PFSK-1 (cell line): Measurements from ENCODE around the gene KCNIP3.

Experiments
- FOXP2 ChIP-seq: optimal IDR thresholded peaks from 2 replicates; pipeline ENCODE3; 2011; ENCODE audit warnings: borderline replicate concordance, control low read depth, inconsistent platforms; ENCODE audit not compliant: insufficient read depth; ENCODE audit errors: extremely low read length, extremely low read depth
- POLR2AphosphoS5 ChIP-seq: IDR thresholded peaks from 2 replicates; pipeline ENCODE4 v1.6.1; 2012; ENCODE audit warnings: low read depth, mild to moderate bottlenecking, control low read depth, low read length, moderate library complexity
- REST ChIP-seq, 2 experiments: IDR thresholded peaks; 2 replicates each; pipeline versions ENCODE4 v1.6.1 to v1.8.0; 2011 to 2012; ENCODE audit warnings: low read depth in 2 of 2, low read length in 2 of 2, control low read depth in 1 of 2, inconsistent platforms in 1 of 2, mild to moderate bottlenecking in 1 of 2, moderate library complexity in 1 of 2; ENCODE audit not compliant: insufficient read depth in 1 of 2
- SIN3A ChIP-seq: IDR thresholded peaks from 2 replicates; pipeline ENCODE4 v1.6.1; 2012; ENCODE audit warnings: mild to moderate bottlenecking, low read length, moderate library complexity, borderline replicate concordance; ENCODE audit not compliant: insufficient read depth
- TAF1 ChIP-seq: IDR thresholded peaks from 2 replicates; pipeline ENCODE4 v1.6.1; 2012; ENCODE audit warnings: low read length, control low read depth, borderline replicate concordance; ENCODE audit not compliant: insufficient read depth

KCNIP3 gene

GRCh38 chr2:95309599-95309998 is 12.5 kb downstream of the KCNIP3 start:
- no peak for TF ChIP-seq POLR2AphosphoS5
- no peak for TF ChIP-seq TAF1
- no peak for TF ChIP-seq REST (IDR thresholded peaks at IDR 0.05; ENCODE audit: insufficient read depth in 1 of 2, low read depth in 2 of 2, low read length in 2 of 2)
- no peak for TF ChIP-seq SIN3A
- no peak for TF ChIP-seq FOXP2

- TF ChIP-seq REST (IDR thresholded peaks at IDR 0.05; ENCODE audit: insufficient read depth in 1 of 2, low read depth in 2 of 2, low read length in 2 of 2) (no peak), FOXP2 (no peak), TAF1 (no peak), POLR2AphosphoS5 (no peak), SIN3A (no peak)
Measured at GRCh38 chr2:95310216-95310615, 13.1 kb downstream of the KCNIP3 start.

DNA sequence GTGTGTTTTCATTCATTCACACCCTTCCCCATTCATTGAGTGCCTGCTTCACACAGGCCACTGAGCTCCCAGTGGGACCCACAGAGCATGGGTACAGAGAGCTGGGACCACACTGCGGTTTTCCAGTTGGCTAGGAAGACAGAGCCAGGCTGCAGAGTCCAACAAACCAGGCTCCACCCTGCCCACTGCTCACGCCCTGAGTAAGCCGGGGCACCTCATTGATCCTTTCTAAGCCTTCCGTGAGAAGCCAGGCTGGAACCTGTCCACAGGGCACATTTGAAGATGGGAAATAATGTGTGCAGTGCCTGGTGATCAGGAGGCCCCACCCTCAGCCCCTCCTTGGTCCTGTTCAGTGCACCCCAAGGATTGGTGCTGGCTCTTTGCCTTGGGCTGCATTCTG is 13.5 kb downstream of the KCNIP3 start:
- no peak for TF ChIP-seq SIN3A
- no peak for TF ChIP-seq REST (IDR thresholded peaks at IDR 0.05; ENCODE audit: insufficient read depth in 1 of 2, low read depth in 2 of 2, low read length in 2 of 2)
- no peak for TF ChIP-seq POLR2AphosphoS5
- TF ChIP-seq FOXP2, result no peak
- no peak for TF ChIP-seq TAF1

DNA sequence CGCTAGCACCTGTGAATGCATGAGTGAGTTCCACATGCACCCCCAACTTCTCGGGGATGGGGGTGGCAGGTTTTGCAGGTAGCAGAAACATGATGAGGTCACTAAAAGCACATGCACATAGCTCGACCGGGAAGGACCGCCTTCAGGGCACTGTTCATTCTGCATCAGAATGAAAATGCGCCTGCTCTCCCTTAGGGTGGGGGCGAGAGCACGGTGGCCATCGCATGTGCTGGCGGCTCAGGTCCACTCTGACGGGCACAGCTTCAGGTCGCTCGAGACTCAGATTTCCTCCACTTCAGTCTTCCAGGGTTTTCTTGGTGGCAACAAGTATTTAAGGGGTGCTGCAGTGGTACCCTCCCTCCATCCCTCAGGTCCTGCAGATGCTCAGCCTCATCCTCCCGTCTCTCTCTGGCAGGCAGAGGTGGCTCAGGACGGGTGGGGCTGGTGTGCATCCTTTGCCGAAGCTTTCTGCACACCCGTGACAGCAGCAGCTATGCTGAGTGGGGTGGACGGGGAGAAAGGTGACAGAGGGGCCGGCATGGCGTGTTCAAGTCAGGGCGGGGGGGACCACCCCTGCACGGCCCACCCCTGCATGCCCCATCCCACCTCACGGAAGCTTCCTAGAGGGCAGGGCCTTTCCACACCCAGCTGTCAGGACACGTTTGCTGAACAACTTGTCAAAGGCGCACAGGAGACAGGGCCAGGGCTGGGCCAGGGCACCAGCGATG is 14.8 kb downstream of the KCNIP3 start:
- no peak for TF ChIP-seq FOXP2

DNA sequence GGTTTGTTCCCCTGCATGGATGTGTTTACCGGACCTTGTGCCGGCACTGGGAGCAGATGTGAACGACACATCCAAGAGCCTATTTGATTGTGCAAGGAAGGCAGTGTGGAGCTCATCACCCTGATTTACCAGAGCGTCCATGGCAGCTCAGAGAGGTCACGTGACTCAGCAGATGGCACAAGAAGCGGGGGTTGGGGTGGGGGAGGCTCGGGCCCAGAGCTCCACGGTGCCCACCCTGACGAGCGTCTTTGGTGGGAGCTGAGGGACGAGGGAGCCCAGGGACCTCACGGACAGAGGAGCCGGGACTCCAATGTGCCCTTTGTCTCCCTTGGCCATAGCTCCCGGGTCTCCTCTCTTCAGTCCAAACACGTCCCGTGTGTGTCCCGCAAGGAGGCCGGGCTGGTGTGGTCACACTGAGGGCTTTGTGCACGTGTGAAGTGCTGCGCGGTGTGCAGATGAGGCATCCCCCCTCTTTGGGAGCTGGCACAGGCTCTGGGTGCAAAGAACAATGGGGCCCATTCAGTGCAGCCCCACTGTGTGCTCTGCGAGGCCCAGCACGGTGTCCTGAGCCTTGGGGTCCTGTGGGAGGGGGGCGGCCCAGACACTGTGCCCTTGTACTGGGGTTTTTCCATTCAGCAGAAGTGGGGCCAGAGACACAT is 15.5 kb downstream of the KCNIP3 start:
- no peak for TF ChIP-seq FOXP2
- no peak for TF ChIP-seq REST (IDR thresholded peaks at IDR 0.05; ENCODE audit: insufficient read depth in 1 of 2, low read depth in 2 of 2, low read length in 2 of 2)
- no peak for TF ChIP-seq TAF1
- no peak for TF ChIP-seq SIN3A
- no peak for TF ChIP-seq POLR2AphosphoS5
